WERI-Rb-1 (cell line): Measurements from ENCODE around the gene ZNF613.
A peak's percentile ranks its signal among the peaks of the same experiment; 100 is the strongest.
"Not testable (repeated sequence)": the region's sequence is repeated elsewhere in the genome, so short reads cannot be mapped to it uniquely, and the experiment has no call there.

ENCODE experiments used
- DNase-seq: peaks from one replicate; pipeline ENCODE4 v3.0.0-alpha.2; 2020
- H3K27ac ChIP-seq: fragments of 250-450 bp; sonication (Bioruptor Pico); 2 replicates; pipeline ENCODE4 v1.5.1; 2020; ENCODE audit warnings: mild to moderate bottlenecking, moderate library complexity
- H3K27me3 ChIP-seq: fragments of 250-450 bp; sonication (Bioruptor Pico); 2 replicates; pipeline ENCODE4 v1.5.1; 2021; ENCODE audit warnings: mild to moderate bottlenecking, low read depth, moderate library complexity; ENCODE audit not compliant: insufficient read depth, severe bottlenecking
- H3K36me3 ChIP-seq: fragments of 250-450 bp; sonication (Bioruptor Pico); 2 replicates; pipeline ENCODE4 v1.5.1; 2020; ENCODE audit warnings: mild to moderate bottlenecking, moderate library complexity
- H3K4me3 ChIP-seq: 2 replicates; pipeline ENCODE4 v1.5.1; 2011; ENCODE audit warnings: low read depth, mild to moderate bottlenecking, control low read depth, low read length
- H3K9me3 ChIP-seq: fragments of 250-450 bp; sonication (Bioruptor Pico); 2 replicates; pipeline ENCODE4 v1.5.1; 2021; ENCODE audit warnings: mild to moderate bottlenecking, moderate library complexity; ENCODE audit not compliant: severe bottlenecking
- TF ChIP-seq, protein P1 (sequence below): IDR thresholded peaks from 2 replicates; pipeline ENCODE4 v1.5.1; 2011; ENCODE audit warnings: low read depth, mild to moderate bottlenecking, control low read depth, inconsistent platforms, low read length

The ZNF613 gene

DNA sequence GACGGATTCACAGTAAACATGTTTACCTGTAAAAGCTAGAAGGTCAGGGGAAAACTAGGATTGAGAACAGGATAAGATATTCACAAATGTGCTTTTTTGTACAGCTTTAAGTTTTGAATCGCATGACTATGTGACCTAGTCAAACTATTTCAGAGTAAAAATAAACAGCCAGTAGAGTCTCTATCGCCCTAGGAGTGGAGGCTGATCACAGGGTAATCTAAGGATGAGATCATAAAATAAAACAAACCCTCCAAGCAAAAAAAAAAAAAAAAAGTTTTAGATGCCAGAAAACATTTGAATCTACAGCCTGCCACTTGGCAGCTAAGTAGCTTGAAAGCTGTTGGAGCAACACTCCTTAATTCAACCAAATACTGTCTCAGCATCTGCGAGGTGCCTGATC, 32.5 kb downstream of the ZNF613 start:
- no peak for DNase-seq
- peaks cover 13% of the 10 kb centered on the region for H3K9me3 ChIP-seq
- H3K27me3 ChIP-seq, result no peaks in the 10 kb centered on the region
- H3K4me3 ChIP-seq, result no peak overlapping the region; the same call in 1 of the 2 replicates
- TF ChIP-seq, protein P1, sequence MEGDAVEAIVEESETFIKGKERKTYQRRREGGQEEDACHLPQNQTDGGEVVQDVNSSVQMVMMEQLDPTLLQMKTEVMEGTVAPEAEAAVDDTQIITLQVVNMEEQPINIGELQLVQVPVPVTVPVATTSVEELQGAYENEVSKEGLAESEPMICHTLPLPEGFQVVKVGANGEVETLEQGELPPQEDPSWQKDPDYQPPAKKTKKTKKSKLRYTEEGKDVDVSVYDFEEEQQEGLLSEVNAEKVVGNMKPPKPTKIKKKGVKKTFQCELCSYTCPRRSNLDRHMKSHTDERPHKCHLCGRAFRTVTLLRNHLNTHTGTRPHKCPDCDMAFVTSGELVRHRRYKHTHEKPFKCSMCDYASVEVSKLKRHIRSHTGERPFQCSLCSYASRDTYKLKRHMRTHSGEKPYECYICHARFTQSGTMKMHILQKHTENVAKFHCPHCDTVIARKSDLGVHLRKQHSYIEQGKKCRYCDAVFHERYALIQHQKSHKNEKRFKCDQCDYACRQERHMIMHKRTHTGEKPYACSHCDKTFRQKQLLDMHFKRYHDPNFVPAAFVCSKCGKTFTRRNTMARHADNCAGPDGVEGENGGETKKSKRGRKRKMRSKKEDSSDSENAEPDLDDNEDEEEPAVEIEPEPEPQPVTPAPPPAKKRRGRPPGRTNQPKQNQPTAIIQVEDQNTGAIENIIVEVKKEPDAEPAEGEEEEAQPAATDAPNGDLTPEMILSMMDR, result no peak
- peak overlapping the region; percentile 91 for H3K27ac ChIP-seq
- H3K36me3 ChIP-seq, result peaks cover 26% of the 10 kb centered on the region

DNA sequence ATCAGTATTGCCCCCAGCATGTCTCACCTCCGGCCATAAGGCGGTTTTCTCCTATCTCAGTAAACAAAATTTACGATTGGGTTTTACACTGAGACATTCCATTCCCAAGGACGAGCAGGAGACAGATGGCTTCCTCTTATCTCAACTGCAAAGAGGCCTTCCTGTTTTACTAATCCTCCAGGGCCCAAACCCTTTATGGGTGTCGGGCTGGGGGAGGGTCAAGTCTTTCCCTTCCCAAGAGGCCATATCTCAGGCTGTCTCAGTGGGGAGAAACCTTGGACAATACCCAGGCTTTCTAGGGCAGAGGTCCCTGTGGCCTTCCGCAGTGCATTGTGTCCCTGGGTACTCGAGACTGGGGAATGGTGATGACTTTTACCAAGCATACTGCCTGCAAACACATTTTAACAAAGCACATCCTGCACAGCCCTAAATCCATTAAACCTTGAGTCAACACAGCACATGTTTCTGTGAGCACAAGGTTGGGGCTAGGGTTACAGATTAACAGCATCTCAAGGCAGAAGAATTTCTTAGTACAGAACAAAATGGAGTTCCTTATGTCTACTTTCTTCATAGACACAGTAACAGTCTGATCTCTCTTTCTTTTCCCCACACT, 33.5 kb downstream of the ZNF613 start:
- DNase-seq, result peak; percentile 91
- peaks cover 13% of the 10 kb centered on the region for H3K9me3 ChIP-seq
- peaks cover 35% of the 10 kb centered on the region for H3K36me3 ChIP-seq
- not testable (repeated sequence) for H3K4me3 ChIP-seq, H3K27me3 ChIP-seq
- peak overlapping the region; percentile 91 for H3K27ac ChIP-seq

DNA sequence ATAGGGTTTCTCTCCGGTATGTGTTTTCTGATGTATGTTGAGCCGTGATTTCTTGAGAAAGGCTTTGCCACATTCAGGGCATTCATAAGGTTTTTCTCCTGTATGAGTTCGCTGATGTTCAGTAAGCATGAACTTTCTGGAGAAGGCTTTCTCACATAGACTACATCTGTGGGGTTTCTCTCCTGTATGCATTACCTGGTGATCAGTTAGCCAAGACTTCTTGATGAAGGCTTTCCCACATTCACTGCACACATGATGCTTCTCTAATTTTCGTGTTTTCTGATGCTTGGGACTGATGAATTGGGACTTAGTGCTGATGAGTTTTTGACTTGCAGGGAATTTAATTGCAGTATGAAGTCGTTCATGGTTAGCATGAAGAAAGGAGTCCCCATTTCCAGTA, 38.3 kb downstream of the ZNF613 start:
- Histone ChIP-seq H3K36me3 (peaks cover 73% of the 10 kb centered on the region), H3K9me3 (peaks cover 18% of the 10 kb centered on the region)

DNA sequence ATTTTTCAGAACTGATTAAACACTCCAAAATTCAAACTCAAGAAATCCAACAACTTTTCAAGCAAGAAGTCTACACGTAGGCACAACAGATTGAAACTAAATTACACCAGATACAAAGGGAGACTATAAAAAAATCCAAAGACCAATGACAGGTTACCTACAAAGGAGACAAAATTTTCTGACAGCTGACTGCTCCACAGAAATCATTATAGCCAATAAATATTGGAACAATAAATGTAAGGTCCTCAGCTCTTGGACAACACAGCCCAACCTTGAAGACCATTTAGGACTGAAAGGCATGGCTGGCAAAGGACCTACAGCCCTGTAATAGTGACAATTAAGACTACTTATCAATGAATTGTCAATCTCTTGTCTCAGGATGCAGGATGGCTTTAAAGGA, 43.4 kb downstream of the ZNF613 start:
- peaks cover 80% of the 10 kb centered on the region for H3K36me3 ChIP-seq
- peaks cover 25% of the 10 kb centered on the region for H3K9me3 ChIP-seq
- H3K27me3 ChIP-seq, result no peaks in the 10 kb centered on the region
- no peak overlapping the region for H3K27ac ChIP-seq
- TF ChIP-seq, protein P1, result no peak
- no peak overlapping the region for H3K4me3 ChIP-seq
- no peak for DNase-seq

More for the DNA sequence above, 38.3 kb downstream of the ZNF613 start:
- no peak for DNase-seq
- no peak overlapping the region for H3K27ac ChIP-seq
- H3K27me3 ChIP-seq, result no peaks in the 10 kb centered on the region
- TF ChIP-seq, protein P1, result no peak
- no peak overlapping the region for H3K4me3 ChIP-seq

DNA sequence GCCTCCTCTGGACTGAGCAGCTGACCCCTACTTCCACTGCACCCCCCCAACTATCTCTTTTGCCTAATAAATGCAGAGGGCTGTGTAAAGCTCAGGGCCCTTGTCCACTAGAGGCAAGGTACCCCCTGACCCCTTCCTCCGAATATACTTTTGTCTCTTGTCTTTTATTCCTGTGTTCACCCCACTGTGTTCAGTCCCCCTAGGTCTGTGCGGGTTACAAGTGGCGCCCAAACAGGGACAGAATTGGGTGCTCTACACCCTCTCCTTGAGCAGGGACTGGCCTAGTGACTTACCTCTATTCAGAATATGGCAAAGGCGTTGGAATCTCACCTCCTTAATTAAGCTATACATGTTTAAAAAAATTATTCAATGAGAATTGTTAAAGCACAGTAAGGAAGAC, 44.4 kb downstream of the ZNF613 start:
- TF ChIP-seq, protein P1, result no peak
- Histone ChIP-seq H3K9me3 (peaks cover 24% of the 10 kb centered on the region), H3K27ac (no peak overlapping the region), H3K27me3 (no peaks in the 10 kb centered on the region), H3K36me3 (peaks cover 71% of the 10 kb centered on the region), H3K4me3 (no peak overlapping the region)
- peak; percentile 15 for DNase-seq

DNA sequence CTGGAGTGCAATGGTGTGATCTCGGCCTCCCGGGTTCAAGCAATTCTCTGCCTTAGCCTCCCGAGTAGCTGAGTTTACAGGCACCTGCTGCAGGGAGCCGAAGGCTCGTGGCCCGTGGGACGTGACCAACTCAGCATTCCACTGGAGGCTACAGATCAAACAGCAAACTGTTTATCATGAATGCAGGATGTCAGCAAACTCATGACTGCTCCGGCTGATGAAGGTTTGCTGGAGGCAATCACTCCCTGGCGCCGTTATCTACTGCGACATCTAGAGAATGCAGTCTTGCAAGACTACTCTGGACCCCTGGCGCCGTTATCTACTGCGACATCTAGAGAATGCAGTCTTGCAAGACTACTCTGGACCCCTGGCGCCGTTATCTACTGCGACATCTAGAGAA, 48.5 kb downstream of the ZNF613 start:
- H3K27me3 ChIP-seq, H3K4me3 ChIP-seq, H3K27ac ChIP-seq, DNase-seq: not testable (repeated sequence)
- Histone ChIP-seq H3K36me3 (peaks cover 43% of the 10 kb centered on the region), H3K9me3 (peaks cover 18% of the 10 kb centered on the region)

DNA sequence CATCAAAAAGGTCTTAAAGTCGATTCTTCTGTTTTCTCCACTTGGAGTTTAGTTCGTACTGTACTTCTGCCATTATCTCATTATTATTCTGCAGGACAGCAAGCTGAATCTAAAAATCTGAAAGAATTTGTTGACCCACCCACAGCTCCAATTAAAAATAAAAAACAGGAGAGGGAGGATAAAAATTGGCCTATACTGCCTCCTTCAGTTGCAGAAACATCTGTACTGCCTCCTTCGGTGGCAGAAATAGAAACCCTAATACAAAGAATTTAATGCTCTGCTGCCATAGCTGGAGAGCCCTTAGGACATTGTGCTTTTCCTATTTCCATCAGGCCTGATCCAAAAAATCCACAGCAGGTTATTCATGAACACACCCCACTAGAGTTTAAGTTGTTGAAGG, 49.6 kb downstream of the ZNF613 start:
- Histone ChIP-seq H3K9me3 (peaks cover 8% of the 10 kb centered on the region), H3K27me3 (no peaks in the 10 kb centered on the region), H3K4me3 (no peak overlapping the region), H3K27ac (no peak overlapping the region), H3K36me3 (peaks cover 33% of the 10 kb centered on the region)
- TF ChIP-seq, protein P1, result no peak
- no peak for DNase-seq
